ENCODE results near the gene TREML1.
A peak's percentile ranks its signal among the peaks of the same experiment; 100 is the strongest.
"Not testable (repeated sequence)": the region's sequence is repeated elsewhere in the genome, so short reads cannot be mapped to it uniquely, and the experiment has no call there.

The TREML1 gene

GRCh38 chr6:41150671-41151070, 3.5 kb downstream of the TREML1 start:
- no peak for DNase-seq

GRCh38 chr6:41147917-41148316, 6.2 kb downstream of the TREML1 start:
- DNase-seq, result no peak

- DNase-seq, result no peak
Observed at GRCh38 chr6:41136911-41137310, 17.2 kb downstream of the TREML1 start.

- no peak for DNase-seq
Observed at GRCh38 chr6:41135062-41135832, 18.9 kb downstream of the TREML1 start.

- no peak for DNase-seq
Observed at GRCh38 chr6:41132254-41132653, 21.9 kb downstream of the TREML1 start.

- DNase-seq, result no peak
Observed at GRCh38 chr6:41125282-41125681, 28.9 kb downstream of the TREML1 start.

- no peak for DNase-seq
Observed at GRCh38 chr6:41122918-41123317, 31.2 kb downstream of the TREML1 start.

- DNase-seq, result no peak
Observed at GRCh38 chr6:41122373-41122772, 31.8 kb downstream of the TREML1 start.

- no peak for DNase-seq
Observed at GRCh38 chr6:41120058-41120457, 34.1 kb downstream of the TREML1 start.

GRCh38 chr6:41119508-41119907, 34.6 kb downstream of the TREML1 start:
- DNase-seq, result no peak

GRCh38 chr6:41115027-41115426, 39.1 kb downstream of the TREML1 start:
- not testable (repeated sequence) for DNase-seq

- no peak for DNase-seq
Observed at GRCh38 chr6:41111017-41111416, 43.1 kb downstream of the TREML1 start.

GRCh38 chr6:41103847-41104246, 50.3 kb downstream of the TREML1 start:
- DNase-seq, result no peak

- DNase-seq, result peak in 6 of 51 donors; percentile 1 to 40 (median 13)
Observed at GRCh38 chr6:41100871-41101287, 53.3 kb downstream of the TREML1 start.

Measured in hypothalamus (tissue), 51 donors.